ENCODE measurements around the gene PRICKLE4. TPM values are rescaled to one million over a fixed set of nuclear protein-coding genes. Genes with fewer than 3 reads are reported as not detected.

PRICKLE4 gene
- total RNA-seq, 1 experiment from 2014 or later: 1.6 TPM

GRCh38 chr6:41821266-41821665 is 40.7 kb downstream of the PRICKLE4 start:
- BruUV-seq (replicated peaks): no TSS peak
- intact Hi-C loops (cut with micrococcal nuclease; ENCODE audit: unreplicated experiment): no loop called here
- no peaks in the 10 kb centered on the region for H3K9me3 ChIP-seq (ENCODE audit: control insufficient read depth, insufficient read depth, low read depth, low read length)
- no peak overlapping the region for H3K4me3 ChIP-seq (ENCODE audit: low read depth in 2 of 2, low read length in 2 of 2)
- H3K36me3 ChIP-seq (ENCODE audit: control insufficient read depth, insufficient read depth, low read length): no peaks in the 10 kb centered on the region
- in situ Hi-C loops (cut with HindIII; ENCODE audit: low pct_unique_long_range_greater_than_20kb, low sequenced_read_pairs): no loop called here
- ChIA-PET POLR2A (no interaction called here), CTCF (no interaction called here)
- H3K27ac ChIP-seq (ENCODE audit: low read length): no peak overlapping the region
- ATAC-seq: no peak
- H3K27me3 ChIP-seq (ENCODE audit: control insufficient read depth, insufficient read depth, low read length): no peaks in the 10 kb centered on the region
- H3K4me1 ChIP-seq (ENCODE audit: control insufficient read depth, insufficient read depth, low read length): no peaks in the 10 kb centered on the region
- DNase-seq (ENCODE audit: low read depth, low spot score): no peak
- TF ChIP-seq SIN3A (IDR thresholded peaks at IDR 0.05; ENCODE audit: borderline replicate concordance, insufficient read depth, low read depth, low read length): no peak

- Histone ChIP-seq H3K9me3 (ENCODE audit: control insufficient read depth, insufficient read depth, low read depth, low read length) (no peaks in the 10 kb centered on the region), H3K27me3 (ENCODE audit: control insufficient read depth, insufficient read depth, low read length) (no peaks in the 10 kb centered on the region), H3K36me3 (ENCODE audit: control insufficient read depth, insufficient read depth, low read length) (no peaks in the 10 kb centered on the region), H3K4me3 (ENCODE audit: low read depth in 2 of 2, low read length in 2 of 2) (no peak overlapping the region), H3K4me1 (ENCODE audit: control insufficient read depth, insufficient read depth, low read length) (no peaks in the 10 kb centered on the region), H3K27ac (ENCODE audit: low read length) (no peak overlapping the region)
- TF ChIP-seq POLR2AphosphoS5 (IDR thresholded peaks at IDR 0.05; ENCODE audit: low read depth, low read length) (no peak), SIN3A (IDR thresholded peaks at IDR 0.05; ENCODE audit: borderline replicate concordance, insufficient read depth, low read depth, low read length) (no peak), TCF7L2 (IDR thresholded peaks at IDR 0.05; ENCODE audit: low read depth, low read length) (no peak), REST (IDR thresholded peaks at IDR 0.05; ENCODE audit: insufficient read depth in 1 of 2, low read depth in 2 of 2, low read length in 1 of 2) (no peak), CTCF (IDR thresholded peaks at IDR 0.05) (no peak)
- ChIA-PET CTCF (no interaction called here), POLR2A (no interaction called here)
- intact Hi-C loops (cut with micrococcal nuclease; ENCODE audit: unreplicated experiment): no loop called here
- no peak for ATAC-seq
- no TSS peak for BruUV-seq (replicated peaks)
- no peak for DNase-seq (ENCODE audit: low read depth, low spot score)
- in situ Hi-C loops (cut with HindIII; ENCODE audit: low pct_unique_long_range_greater_than_20kb, low sequenced_read_pairs): no loop called here
Observed at GRCh38 chr6:41822021-41822420, 41.4 kb downstream of the PRICKLE4 start.

- Histone ChIP-seq H3K27me3 (ENCODE audit: control insufficient read depth, insufficient read depth, low read length) (no peaks in the 10 kb centered on the region), H3K4me3 (ENCODE audit: low read depth in 2 of 2, low read length in 2 of 2) (no peak overlapping the region), H3K4me1 (ENCODE audit: control insufficient read depth, insufficient read depth, low read length) (no peaks in the 10 kb centered on the region), H3K27ac (ENCODE audit: low read length) (no peak overlapping the region), H3K36me3 (ENCODE audit: control insufficient read depth, insufficient read depth, low read length) (no peaks in the 10 kb centered on the region), H3K9me3 (ENCODE audit: control insufficient read depth, insufficient read depth, low read depth, low read length) (no peaks in the 10 kb centered on the region)
- ATAC-seq (no peak), DNase-seq (ENCODE audit: low read depth, low spot score) (no peak)
- TF ChIP-seq REST (IDR thresholded peaks at IDR 0.05; ENCODE audit: insufficient read depth in 1 of 2, low read depth in 2 of 2, low read length in 1 of 2) (no peak), SIN3A (IDR thresholded peaks at IDR 0.05; ENCODE audit: borderline replicate concordance, insufficient read depth, low read depth, low read length) (no peak), TCF7L2 (IDR thresholded peaks at IDR 0.05; ENCODE audit: low read depth, low read length) (no peak), POLR2AphosphoS5 (IDR thresholded peaks at IDR 0.05; ENCODE audit: low read depth, low read length) (no peak), CTCF (IDR thresholded peaks at IDR 0.05) (no peak)
- POLR2A ChIA-PET: no interaction called here
- in situ Hi-C loops (cut with HindIII; ENCODE audit: low pct_unique_long_range_greater_than_20kb, low sequenced_read_pairs) (no loop called here), intact Hi-C loops (cut with micrococcal nuclease; ENCODE audit: unreplicated experiment) (no loop called here)
- CTCF ChIA-PET: no interaction called here
- BruUV-seq (replicated peaks): no TSS peak
Observed at GRCh38 chr6:41823178-41823577, 42.6 kb downstream of the PRICKLE4 start.

Data from Panc1 (cell line).